ENCODE results near the gene MAST4.

Gene MAST4

DNA sequence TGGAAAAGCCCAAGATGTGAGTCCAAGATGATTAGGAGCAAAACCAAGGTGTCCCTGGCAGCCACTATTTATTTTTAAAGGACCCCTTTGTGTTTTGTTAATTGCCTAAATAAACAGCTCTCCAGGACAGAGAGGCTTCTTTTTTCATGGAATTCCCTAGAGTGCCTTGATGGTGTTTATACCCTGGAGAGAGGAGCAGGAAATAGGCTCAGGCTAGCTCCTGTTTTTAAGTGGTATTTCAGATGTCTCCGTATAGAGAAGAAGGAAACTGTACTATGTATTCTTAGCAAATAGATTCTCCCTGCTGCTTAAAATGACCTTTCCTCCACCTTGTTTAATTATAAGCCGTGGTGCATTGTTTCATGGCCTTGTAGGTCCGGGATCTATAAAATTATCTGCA lies 308.0 kb downstream of the MAST4 start:
- H3K4me3 ChIP-seq (replicated peaks; ENCODE audit: insufficient read depth, low read length), result no peak overlapping the region
- TF ChIP-seq, protein P1, sequence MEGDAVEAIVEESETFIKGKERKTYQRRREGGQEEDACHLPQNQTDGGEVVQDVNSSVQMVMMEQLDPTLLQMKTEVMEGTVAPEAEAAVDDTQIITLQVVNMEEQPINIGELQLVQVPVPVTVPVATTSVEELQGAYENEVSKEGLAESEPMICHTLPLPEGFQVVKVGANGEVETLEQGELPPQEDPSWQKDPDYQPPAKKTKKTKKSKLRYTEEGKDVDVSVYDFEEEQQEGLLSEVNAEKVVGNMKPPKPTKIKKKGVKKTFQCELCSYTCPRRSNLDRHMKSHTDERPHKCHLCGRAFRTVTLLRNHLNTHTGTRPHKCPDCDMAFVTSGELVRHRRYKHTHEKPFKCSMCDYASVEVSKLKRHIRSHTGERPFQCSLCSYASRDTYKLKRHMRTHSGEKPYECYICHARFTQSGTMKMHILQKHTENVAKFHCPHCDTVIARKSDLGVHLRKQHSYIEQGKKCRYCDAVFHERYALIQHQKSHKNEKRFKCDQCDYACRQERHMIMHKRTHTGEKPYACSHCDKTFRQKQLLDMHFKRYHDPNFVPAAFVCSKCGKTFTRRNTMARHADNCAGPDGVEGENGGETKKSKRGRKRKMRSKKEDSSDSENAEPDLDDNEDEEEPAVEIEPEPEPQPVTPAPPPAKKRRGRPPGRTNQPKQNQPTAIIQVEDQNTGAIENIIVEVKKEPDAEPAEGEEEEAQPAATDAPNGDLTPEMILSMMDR (IDR thresholded peaks at IDR 0.05; ENCODE audit: insufficient read depth, low read length), result no peak
- TF ChIP-seq POLR2AphosphoS5 (IDR thresholded peaks at IDR 0.05; ENCODE audit: low read depth) (no peak), SPI1 (IDR thresholded peaks at IDR 0.05; ENCODE audit: borderline replicate concordance, low read depth) (no peak), GABPA (IDR thresholded peaks at IDR 0.05; ENCODE audit: low read depth) (no peak)
- TF ChIP-seq, protein P2, sequence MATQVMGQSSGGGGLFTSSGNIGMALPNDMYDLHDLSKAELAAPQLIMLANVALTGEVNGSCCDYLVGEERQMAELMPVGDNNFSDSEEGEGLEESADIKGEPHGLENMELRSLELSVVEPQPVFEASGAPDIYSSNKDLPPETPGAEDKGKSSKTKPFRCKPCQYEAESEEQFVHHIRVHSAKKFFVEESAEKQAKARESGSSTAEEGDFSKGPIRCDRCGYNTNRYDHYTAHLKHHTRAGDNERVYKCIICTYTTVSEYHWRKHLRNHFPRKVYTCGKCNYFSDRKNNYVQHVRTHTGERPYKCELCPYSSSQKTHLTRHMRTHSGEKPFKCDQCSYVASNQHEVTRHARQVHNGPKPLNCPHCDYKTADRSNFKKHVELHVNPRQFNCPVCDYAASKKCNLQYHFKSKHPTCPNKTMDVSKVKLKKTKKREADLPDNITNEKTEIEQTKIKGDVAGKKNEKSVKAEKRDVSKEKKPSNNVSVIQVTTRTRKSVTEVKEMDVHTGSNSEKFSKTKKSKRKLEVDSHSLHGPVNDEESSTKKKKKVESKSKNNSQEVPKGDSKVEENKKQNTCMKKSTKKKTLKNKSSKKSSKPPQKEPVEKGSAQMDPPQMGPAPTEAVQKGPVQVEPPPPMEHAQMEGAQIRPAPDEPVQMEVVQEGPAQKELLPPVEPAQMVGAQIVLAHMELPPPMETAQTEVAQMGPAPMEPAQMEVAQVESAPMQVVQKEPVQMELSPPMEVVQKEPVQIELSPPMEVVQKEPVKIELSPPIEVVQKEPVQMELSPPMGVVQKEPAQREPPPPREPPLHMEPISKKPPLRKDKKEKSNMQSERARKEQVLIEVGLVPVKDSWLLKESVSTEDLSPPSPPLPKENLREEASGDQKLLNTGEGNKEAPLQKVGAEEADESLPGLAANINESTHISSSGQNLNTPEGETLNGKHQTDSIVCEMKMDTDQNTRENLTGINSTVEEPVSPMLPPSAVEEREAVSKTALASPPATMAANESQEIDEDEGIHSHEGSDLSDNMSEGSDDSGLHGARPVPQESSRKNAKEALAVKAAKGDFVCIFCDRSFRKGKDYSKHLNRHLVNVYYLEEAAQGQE (IDR thresholded peaks at IDR 0.05; ENCODE audit: insufficient replicate concordance, low read depth), result no peak
- no peaks in the 10 kb centered on the region for H3K27me3 ChIP-seq (ENCODE audit: insufficient read depth, poor library complexity, severe bottlenecking)
- H3K27ac ChIP-seq (replicated peaks), result no peak overlapping the region
- DNase-seq (ENCODE audit: low read depth in 1 of 2, low spot score in 1 of 2), result no peak

DNA sequence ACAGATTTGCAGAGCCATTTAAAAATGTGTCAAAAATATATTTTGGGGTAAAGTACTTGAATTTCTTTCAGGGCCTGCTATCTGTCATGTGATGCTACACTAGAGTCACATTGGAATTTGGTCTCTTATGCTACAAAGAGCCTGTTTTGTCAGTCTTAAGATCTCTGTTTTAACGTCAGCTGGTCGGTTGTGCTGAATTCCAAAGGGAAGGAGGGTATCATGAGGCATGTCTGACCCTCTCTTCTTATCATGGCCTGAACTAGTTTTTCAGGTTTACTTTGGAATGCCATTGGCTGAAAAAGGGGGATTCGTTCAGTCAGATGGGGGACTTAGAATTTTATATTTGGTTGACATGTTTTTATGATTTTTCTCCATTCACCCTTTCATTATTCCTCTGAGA lies 309.8 kb downstream of the MAST4 start:
- H3K27me3 ChIP-seq (ENCODE audit: insufficient read depth, poor library complexity, severe bottlenecking), result no peaks in the 10 kb centered on the region
- TF ChIP-seq SPI1 (IDR thresholded peaks at IDR 0.05; ENCODE audit: borderline replicate concordance, low read depth) (no peak), POLR2AphosphoS5 (IDR thresholded peaks at IDR 0.05; ENCODE audit: low read depth) (no peak)
- DNase-seq (ENCODE audit: low read depth in 1 of 2, low spot score in 1 of 2), result no peak
- no peak overlapping the region for H3K27ac ChIP-seq (replicated peaks)
- H3K4me3 ChIP-seq (replicated peaks; ENCODE audit: insufficient read depth, low read length), result no peak overlapping the region

DNA sequence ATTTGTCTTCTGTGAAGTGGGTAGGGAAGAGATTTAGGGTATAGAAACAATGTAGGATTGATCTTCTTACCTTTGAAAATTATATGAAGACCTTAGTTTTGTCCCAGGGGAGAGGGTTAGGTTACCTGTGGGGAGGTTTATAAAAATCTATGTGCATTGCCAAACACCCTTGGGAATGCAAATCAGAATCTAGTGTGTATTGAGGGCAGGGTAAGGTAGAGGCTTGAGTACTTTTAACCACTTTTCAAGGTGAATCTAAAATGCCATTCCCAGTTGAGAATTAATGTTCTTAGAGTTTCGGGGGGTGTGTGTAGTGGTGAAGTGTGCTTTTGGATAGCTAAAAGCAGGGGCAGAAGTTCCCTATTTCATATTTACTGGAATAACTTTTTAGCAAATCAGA lies 312.0 kb downstream of the MAST4 start:
- TF ChIP-seq, protein P1 (IDR thresholded peaks at IDR 0.05; ENCODE audit: insufficient read depth, low read length), result no peak
- Histone ChIP-seq H3K4me3 (replicated peaks; ENCODE audit: insufficient read depth, low read length) (no peak overlapping the region), H3K27me3 (ENCODE audit: insufficient read depth, poor library complexity, severe bottlenecking) (no peaks in the 10 kb centered on the region), H3K27ac (replicated peaks) (no peak overlapping the region)
- DNase-seq (ENCODE audit: low read depth in 1 of 2, low spot score in 1 of 2), result no peak

DNA sequence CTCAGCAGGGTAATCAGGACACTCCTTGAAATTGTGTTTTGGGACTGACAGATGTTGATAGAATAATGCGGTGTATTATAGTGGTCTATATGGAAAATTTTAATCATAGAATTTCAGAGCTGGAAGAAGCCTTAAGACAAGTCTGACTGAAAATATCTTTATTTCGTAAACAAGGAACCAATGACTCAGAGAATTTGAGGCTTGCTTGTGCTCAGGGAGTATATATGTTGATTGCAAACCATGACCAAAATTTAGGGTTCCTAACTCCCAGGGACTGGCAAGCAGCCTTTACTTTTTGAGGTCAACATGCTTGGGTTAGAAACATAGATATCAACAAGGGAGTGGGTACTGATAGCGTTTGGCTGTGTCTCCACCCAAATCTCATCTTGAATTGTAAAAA lies 313.2 kb downstream of the MAST4 start:
- no peak for DNase-seq (ENCODE audit: low read depth in 1 of 2, low spot score in 1 of 2)
- Histone ChIP-seq H3K4me3 (replicated peaks; ENCODE audit: insufficient read depth, low read length) (no peak overlapping the region), H3K27ac (replicated peaks) (no peak overlapping the region), H3K27me3 (ENCODE audit: insufficient read depth, poor library complexity, severe bottlenecking) (no peaks in the 10 kb centered on the region)
- TF ChIP-seq SPI1 (IDR thresholded peaks at IDR 0.05; ENCODE audit: borderline replicate concordance, low read depth), result no peak
- TF ChIP-seq, protein P1 (IDR thresholded peaks at IDR 0.05; ENCODE audit: insufficient read depth, low read length), result no peak
- TF ChIP-seq GABPA (IDR thresholded peaks at IDR 0.05; ENCODE audit: low read depth), result no peak
- TF ChIP-seq, protein P2 (IDR thresholded peaks at IDR 0.05; ENCODE audit: insufficient replicate concordance, low read depth), result no peak
- TF ChIP-seq POLR2AphosphoS5 (IDR thresholded peaks at IDR 0.05; ENCODE audit: low read depth), result no peak
